Limb (tissue), 2 donors: ENCODE measurements around the gene FLOT1.
"Not testable (repeated sequence)": the region's sequence is repeated elsewhere in the genome, so short reads cannot be mapped to it uniquely, and the experiment has no call there.

Experiments
- DNase-seq, 2 donors: peaks; one replicate each; pipeline ENCODE4 v3.0.0-alpha.2; 2016; ENCODE audit errors: extremely low spot score in 2 of 2

The FLOT1 gene

GRCh38 chr6:30723159-30723842 is 19.2 kb downstream of the FLOT1 start:
- DNase-seq, result not testable (repeated sequence)

GRCh38 chr6:30722280-30723112 is 20.0 kb downstream of the FLOT1 start:
- DNase-seq, result peak; percentile 67 to 91

GRCh38 chr6:30722025-30722279 is 20.5 kb downstream of the FLOT1 start:
- not testable (repeated sequence) for DNase-seq

- DNase-seq, result peak; percentile 92 to 96
Measured at GRCh38 chr6:30721198-30722024, 21.1 kb downstream of the FLOT1 start.

- DNase-seq, result peak in 1 of 2 donors; percentile 86
Measured at GRCh38 chr6:30720738-30721197, 21.7 kb downstream of the FLOT1 start.

GRCh38 chr6:30719791-30720737 is 22.4 kb downstream of the FLOT1 start, which contains the start of gene TUBB:
Gene TUBB, plus strand, starts transcription at chr6:30720352. Its CDS starts 155 bp downstream, at chr6:30720507.
- DNase-seq, result peak; percentile 98

GRCh38 chr6:30719356-30719755 is 23.1 kb downstream of the FLOT1 start:
- DNase-seq, result no peak

GRCh38 chr6:30717845-30718720 is 24.4 kb downstream of the FLOT1 start:
- DNase-seq, result not testable (repeated sequence)

GRCh38 chr6:30717129-30717844 is 25.2 kb downstream of the FLOT1 start, which contains the start of gene MDC1:
Gene MDC1, minus strand, starts transcription at chr6:30717281. Its CDS starts 2,106 bp downstream, at chr6:30715175.
- peak; percentile 99 to 100 for DNase-seq

GRCh38 chr6:30716879-30717128 is 25.7 kb downstream of the FLOT1 start:
- no peak for DNase-seq

- DNase-seq, result no peak
Measured at GRCh38 chr6:30714263-30714662, 28.2 kb downstream of the FLOT1 start.

GRCh38 chr6:30712441-30712945 is 30.0 kb downstream of the FLOT1 start:
- DNase-seq, result no peak

- DNase-seq, result no peak
Measured at GRCh38 chr6:30711758-30712380, 30.6 kb downstream of the FLOT1 start.

GRCh38 chr6:30709101-30709868 is 33.2 kb downstream of the FLOT1 start:
- no peak for DNase-seq

GRCh38 chr6:30707281-30707850 is 35.1 kb downstream of the FLOT1 start:
- no peak for DNase-seq

GRCh38 chr6:30705620-30706019 is 36.9 kb downstream of the FLOT1 start:
- DNase-seq, result no peak

- no peak for DNase-seq
Measured at GRCh38 chr6:30703821-30704220, 38.7 kb downstream of the FLOT1 start.
